ENCODE measurements around the gene CLMN. TPM values are rescaled to one million over a fixed set of nuclear protein-coding genes. Genes with fewer than 3 reads are reported as not detected.
A peak's percentile ranks its signal among the peaks of the same experiment; 100 is the strongest.

Gene CLMN
- total and polyA plus RNA-seq, 2 of the 8 experiments (the other 6 are each of a cell fraction or from before 2014, with no cell fraction given), result 1.6 to 8.2 TPM

- ChIA-PET POLR2A (ENCODE audit: partially characterized antibody) (no interaction called here), CTCF (ENCODE audit: partially characterized antibody) (no interaction called here)
- no peak overlapping the region for H2BK15ac ChIP-seq (ENCODE audit: low read length)
- H4K8ac ChIP-seq (ENCODE audit: extremely low read depth, insufficient read depth, low read length), result no peak overlapping the region
- no peak overlapping the region for H3K4me3 ChIP-seq (ENCODE audit: extremely low read depth in 1 of 4, insufficient read depth in 2 of 4, low read depth in 3 of 4, low read length in 4 of 4)
- no peak overlapping the region for H2BK120ac ChIP-seq (replicated peaks; ENCODE audit: low read depth, low read length)
- H3K9me3 ChIP-seq (ENCODE audit: insufficient read depth in 2 of 2, low read depth in 1 of 2, low read length in 1 of 2), result no peaks in the 10 kb centered on the region
- peaks cover 10% of the 10 kb centered on the region; the same call in 1 of the 2 replicates for H3K23me2 ChIP-seq (ENCODE audit: low read depth, low read length)
- H3K56ac ChIP-seq (replicated peaks; ENCODE audit: insufficient read length, low read depth, low read length), result no peak overlapping the region
- H3K23ac ChIP-seq (ENCODE audit: insufficient read length), result no peak overlapping the region
- H2AFZ ChIP-seq (ENCODE audit: low read length), result no peak overlapping the region
- H3K14ac ChIP-seq (ENCODE audit: insufficient read length), result no peak overlapping the region
- no peak overlapping the region for H2BK20ac ChIP-seq (ENCODE audit: low read length)
- 79% methylated on average over 11 of the region's 11 CpGs; no CpG with 5 or more reads in 1 of the 2 experiments for WGBS, 2 experiments (ENCODE audit: extremely low coverage in 1 of 2, insufficient coverage in 1 of 2, insufficient read length in 1 of 2, insufficient replicate concordance in 2 of 2, low coverage in 1 of 2, low lambda C conversion rate in 2 of 2, missing lambda C conversion rate in 1 of 2)
- no peak for FAIRE-seq
- H3K18ac ChIP-seq (ENCODE audit: extremely low read depth, low read length), result no peak overlapping the region
- no peak overlapping the region for H3K4me2 ChIP-seq (ENCODE audit: insufficient read depth in 1 of 2, low read depth in 2 of 2, low read length in 2 of 2)
- H4K20me1 ChIP-seq (replicated peaks in 1 of 2; ENCODE audit: control insufficient read depth in 1 of 2, insufficient read depth in 2 of 2, low read length in 2 of 2), result peaks cover 0 to 8% of the 10 kb centered on the region in 2 experiments
- no peak overlapping the region for H3K27ac ChIP-seq (ENCODE audit: low read depth, low read length)
- H3K4me1 ChIP-seq (replicated peaks in 1 of 4; ENCODE audit: control insufficient read depth in 3 of 4, insufficient read depth in 4 of 4, low read length in 3 of 4), result peaks cover 6 to 32% (median 20%) of the 10 kb centered on the region in 4 experiments
- no peaks in the 10 kb centered on the region for H3K79me1 ChIP-seq (ENCODE audit: low read depth, low read length)
- peak; percentile 17; the same call in 1 of the 2 replicates for TF ChIP-seq MAX (IDR thresholded peaks at IDR 0.05)
- TF ChIP-seq ASH2L (IDR thresholded peaks at IDR 0.05; ENCODE audit: low read length), result no peak
- H3K9ac ChIP-seq (replicated peaks in 1 of 4; ENCODE audit: extremely low read depth in 1 of 4, low read depth in 3 of 4, low read length in 3 of 4), result no peak overlapping the region
- no peak for DNase-seq (ENCODE audit: low read depth in 1 of 2, low spot score in 2 of 2)
- no peaks in the 10 kb centered on the region for H3K79me2 ChIP-seq (ENCODE audit: control insufficient read depth in 1 of 2, insufficient read depth in 2 of 2, low read length in 2 of 2)
- no peak overlapping the region for H2BK5ac ChIP-seq (ENCODE audit: low read depth, low read length)
- no peaks in the 10 kb centered on the region; a peak in 1 of 8 replicates for H3K36me3 ChIP-seq (ENCODE audit: control insufficient read depth in 2 of 4, insufficient read depth in 4 of 4, low read length in 3 of 4)
- no peaks in the 10 kb centered on the region for H3K27me3 ChIP-seq (replicated peaks in 1 of 4; ENCODE audit: control insufficient read depth in 3 of 4, extremely low read depth in 1 of 4, insufficient read depth in 3 of 4, low read length in 3 of 4)
- H2AK5ac ChIP-seq (ENCODE audit: low read depth, low read length), result no peak overlapping the region
- peak overlapping the region; percentile 70 for H4K91ac ChIP-seq (replicated peaks; ENCODE audit: insufficient read length, low read length)
- no peak overlapping the region for H4K5ac ChIP-seq (ENCODE audit: insufficient read length, low read depth, low read length)
- no peak overlapping the region; the same call in 1 of the 2 replicates for H2BK12ac ChIP-seq (ENCODE audit: low read depth, low read length)
- H3K4ac ChIP-seq (replicated peaks; ENCODE audit: insufficient read length, low read depth, low read length), result no peak overlapping the region
Observed at GRCh38 chr14:95257521-95257920, 62.2 kb downstream of the CLMN start.

Data from H1 (cell line).